Measurements from ENCODE around the gene HMG20A.
A peak's percentile ranks its signal among the peaks of the same experiment; 100 is the strongest.

Gene HMG20A

GRCh38 chr15:77503240-77503639 is 82.6 kb downstream of the HMG20A start:
- no peak for DNase-seq

GRCh38 chr15:77503764-77504163 is 83.1 kb downstream of the HMG20A start:
- DNase-seq = no peak

GRCh38 chr15:77504306-77504705 is 83.6 kb downstream of the HMG20A start:
- DNase-seq = no peak

GRCh38 chr15:77504871-77505270 is 84.2 kb downstream of the HMG20A start:
- no peak for DNase-seq

- DNase-seq = no peak
Measured at GRCh38 chr15:77505556-77505955, 84.9 kb downstream of the HMG20A start.

DNA sequence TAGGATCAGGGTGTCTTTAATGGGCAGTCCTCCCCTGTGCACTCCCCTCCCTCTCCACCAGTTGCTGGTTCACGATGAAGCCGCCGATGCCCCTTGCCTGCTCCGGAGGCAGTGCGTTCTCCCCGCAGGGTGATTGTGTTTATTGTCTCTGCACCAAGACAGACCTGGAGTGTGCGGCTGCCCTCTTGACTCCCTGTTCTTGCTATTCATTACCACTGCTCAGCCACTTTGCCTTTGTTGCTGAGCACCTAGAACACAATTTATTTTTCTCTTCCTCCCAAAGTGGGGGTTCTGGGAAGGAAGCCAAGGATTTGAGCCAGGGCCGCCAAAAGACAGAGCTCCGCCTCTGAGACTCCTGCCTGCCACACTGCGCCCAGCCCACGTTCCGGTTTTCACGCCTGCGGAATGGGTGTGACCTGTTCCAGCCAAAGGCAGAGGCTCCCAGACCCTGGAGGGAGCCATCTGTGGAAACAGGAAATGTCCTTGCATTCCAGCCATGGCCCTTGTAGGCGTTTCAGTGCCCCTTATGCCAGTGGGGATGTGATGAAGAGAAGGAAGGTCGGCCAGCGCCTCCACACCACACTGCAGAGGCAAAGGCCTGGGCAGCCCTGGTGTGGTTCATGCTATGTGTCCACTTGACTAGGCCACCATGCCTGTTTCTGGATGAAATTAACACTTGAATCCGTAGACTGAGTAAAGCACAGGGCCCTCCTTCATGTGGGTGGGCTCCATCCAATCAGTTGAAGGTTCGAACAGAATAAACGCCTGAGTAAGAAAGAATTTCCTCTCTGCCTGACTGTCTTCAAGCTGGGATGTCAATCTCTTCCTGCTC is 85.8 kb downstream of the HMG20A start:
- no peak for DNase-seq

DNA sequence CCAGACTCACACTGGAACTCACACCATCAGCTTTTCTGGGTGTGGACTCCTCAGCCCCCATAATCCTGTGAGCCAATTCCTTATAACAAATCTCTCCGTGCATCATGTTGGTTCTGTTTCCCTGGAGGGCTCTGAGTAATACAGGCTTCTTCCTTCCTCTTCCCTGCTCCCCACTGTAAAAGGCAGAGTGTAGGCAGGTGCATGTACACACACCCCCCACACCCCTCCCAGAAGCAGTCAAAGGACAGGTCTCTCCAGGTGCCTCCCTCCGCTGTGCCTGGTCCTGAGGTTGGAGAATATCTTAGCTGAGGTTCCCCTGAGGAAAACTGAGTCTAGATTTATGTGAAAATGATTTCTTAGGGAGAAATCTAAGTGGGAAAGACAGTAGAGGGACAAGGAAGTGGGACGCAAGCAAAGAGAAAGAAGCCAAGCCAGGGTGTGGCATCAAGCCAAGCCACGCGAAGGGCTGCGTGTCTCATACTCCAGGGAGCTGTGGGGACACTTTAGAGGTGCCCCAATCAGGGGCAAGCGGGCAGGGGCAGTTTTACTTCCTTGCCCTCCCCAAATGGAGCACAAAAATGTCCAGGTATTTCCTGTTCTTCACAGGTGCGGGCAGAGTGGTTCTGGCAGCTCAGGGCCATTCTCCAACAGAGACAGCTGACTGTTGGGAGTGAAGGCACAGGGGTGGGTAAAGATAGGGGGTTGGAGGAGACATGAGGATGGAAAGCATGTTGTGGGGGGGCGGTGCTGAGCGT is 86.6 kb downstream of the HMG20A start:
- no peak for DNase-seq

DNA sequence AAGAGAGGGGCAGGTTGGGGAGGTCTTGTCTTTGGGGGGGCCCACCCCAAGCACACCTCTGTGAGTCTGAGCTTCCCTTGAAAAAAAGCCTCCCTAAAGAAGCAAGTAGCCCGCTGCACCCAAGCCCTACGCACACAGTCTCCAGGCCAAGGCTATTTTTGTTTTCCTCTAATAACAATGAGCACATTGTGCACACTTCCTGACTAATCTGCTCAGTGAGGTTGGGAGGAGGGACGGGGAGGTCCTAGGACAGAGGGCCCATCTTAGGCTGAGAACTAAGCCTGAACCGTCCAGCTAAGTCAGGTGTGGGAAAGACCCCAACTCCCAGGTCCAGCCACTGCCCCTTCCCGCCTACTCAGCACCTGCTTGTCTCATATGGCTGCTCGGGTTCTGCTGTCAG is 87.2 kb downstream of the HMG20A start:
- peak in 1 of 2 experiments; percentile 11 for DNase-seq

GRCh38 chr15:77508541-77509243 is 88.0 kb downstream of the HMG20A start:
- no peak for DNase-seq

DNA sequence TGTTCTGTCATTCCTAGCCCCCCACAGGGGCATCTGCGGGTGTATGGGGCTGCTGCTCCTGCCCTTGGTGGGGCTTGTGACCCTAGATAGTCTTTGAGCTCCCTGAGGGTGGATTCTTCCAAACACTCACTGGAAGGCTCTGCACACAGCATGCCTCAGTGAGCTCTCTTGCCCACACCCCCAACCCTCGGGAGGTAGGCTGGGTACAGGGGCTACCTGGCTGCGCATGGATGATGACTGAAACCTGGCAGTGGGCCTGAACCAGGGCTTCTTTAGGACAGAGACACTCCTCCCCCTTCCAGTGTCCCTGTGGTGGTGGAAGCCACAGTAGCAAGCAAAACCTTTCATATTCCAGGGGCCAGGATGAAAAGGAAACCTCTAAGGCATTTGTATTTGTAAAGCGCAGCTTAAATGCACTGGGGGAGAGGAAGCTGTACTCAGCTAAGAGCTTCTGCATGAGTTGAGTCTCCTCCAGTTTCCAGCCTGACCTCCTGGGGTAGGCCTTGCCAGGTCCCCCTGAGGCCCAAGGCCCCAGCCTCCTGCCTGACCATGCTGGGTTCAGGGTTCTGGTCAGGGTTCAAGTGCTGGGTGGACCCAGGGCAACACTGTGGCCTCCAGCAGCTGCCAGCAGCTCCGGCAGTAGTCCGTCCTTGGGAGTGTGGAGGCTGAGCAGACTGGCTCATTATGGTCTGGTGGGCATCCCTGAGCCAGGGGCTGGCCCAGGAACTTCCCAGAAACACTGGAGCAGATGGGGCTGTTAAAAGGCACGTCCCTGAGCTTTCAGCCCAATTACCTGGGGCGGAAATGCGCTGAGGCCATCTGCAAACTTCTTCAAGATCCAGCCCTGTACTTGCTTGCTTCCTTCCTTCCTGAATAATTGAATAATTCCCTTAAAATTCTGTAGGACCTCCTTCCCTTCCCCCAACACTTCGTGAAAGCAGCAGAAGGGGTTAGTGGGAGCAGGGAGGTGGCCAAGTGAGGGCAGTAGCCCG is 89.7 kb downstream of the HMG20A start:
- DNase-seq = no peak

GRCh38 chr15:77511869-77512268 is 91.2 kb downstream of the HMG20A start:
- no peak for DNase-seq

GRCh38 chr15:77513226-77513625 is 92.5 kb downstream of the HMG20A start:
- DNase-seq = no peak

DNA sequence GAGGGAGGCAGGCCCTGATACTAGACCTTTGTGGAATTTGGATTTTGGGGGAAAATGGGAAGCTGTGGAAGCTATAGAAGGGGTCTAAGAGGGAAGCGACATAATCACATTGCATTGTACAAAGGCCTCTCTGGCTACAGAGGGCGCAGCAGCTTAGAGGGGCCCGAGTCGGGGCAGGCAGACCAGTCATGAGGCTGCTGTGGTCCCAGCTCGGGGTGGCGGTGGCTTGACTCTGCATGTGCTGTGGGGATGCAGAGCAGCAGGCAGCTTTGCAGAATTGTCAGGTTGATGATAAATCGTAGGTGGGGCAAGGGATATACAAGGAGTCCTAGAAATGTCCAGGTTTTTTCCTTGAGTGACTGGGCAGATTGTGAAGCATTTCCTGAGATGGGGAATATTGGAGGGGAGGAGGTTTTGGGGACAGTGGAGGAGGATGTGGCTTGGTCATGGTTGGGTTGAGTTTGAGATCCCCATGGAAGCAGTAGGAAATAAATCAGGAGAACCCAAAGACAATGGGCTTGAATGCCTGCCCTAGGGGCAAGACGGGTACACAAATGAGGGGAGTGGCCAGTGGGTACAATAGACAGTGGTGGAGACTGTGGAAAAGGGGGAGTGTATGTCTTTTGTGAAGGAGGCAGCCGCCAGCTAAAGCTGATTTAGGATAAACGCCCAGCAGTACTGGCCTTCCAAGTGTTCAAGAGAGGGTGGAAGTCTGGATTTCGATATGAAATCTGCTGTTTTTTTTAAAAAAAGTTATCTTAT is 94.1 kb downstream of the HMG20A start:
- DNase-seq = no peak

GRCh38 chr15:77515613-77516012 is 94.9 kb downstream of the HMG20A start:
- no peak for DNase-seq

- DNase-seq = no peak
Measured at GRCh38 chr15:77516076-77516475, 95.4 kb downstream of the HMG20A start.

DNA sequence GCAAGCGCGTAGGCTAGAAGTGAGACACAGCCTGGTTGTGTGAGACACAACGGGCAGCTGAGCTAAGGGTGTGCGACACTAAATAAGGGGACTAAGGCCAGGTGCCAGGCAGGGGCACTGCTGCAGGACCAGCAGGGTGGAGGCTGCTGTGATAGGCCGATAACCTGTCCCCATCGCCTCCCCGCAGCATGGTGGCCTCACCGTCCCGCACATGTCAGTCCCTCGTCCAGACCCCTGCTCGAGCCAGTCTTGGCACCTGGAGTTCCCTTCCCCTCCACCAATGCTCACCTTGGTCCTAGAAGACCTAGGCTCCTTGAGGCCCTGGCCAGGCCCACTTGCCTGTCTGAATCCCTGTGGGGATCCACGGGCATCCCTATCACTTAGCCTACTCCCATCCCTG is 96.1 kb downstream of the HMG20A start:
- DNase-seq = no peak

DNA sequence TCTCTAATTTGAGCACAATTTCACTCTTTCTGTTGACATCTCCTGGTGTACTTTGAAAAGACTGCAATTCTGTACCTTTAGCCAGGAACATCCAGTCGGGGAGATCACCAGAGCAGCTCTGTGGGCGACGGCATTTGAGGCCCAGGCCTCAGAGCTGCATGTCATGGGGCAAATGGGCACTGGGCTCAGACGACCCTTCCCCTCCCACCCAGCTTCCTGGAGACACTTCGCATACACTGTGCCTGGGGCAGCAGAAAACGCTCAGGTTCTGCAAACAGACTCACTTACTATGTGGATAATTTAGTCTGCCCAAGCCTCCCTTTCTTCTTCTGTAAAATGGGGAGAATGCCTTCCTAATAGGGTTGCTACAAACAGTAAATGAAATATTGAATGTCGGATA is 96.9 kb downstream of the HMG20A start:
- DNase-seq = no peak

- no peak for DNase-seq
Measured at GRCh38 chr15:77518458-77518857, 97.8 kb downstream of the HMG20A start.

DNA sequence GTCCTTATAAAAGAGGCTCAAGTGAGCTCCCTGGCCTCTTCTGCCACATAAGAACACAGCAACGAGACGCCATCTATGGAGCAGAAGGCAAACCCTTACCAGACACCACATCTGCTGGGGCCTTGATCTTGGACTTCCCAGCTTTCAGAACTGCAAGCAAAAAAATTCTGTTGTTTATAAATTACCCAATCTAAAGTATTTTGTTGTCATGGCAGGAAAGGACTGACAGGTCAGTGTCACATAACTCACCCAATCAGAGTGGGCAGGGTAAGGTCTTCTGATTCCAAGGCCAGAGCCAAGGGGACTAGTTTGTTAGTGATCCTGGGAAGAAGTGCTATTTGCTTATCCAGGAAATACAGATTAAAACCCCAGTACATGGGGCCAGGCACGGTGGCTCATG is 98.9 kb downstream of the HMG20A start:
- no peak for DNase-seq

DNA sequence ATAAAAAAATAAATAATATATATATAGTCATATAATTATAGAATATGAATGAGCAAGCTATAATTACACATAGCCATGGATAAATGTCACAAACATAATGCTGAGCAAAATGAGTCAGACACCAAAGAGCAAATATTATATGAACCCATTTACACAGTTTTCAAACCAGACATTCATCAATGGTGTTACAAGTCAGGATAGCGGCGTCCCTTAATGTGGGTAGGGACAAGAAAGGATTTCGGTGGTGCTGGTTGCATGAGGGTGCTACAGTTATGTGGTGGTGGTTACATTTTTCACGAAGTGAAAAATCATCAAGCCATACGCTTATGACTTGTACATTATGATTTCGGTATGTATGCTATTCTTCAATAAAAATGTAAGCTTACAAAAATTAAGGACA is 100.5 kb downstream of the HMG20A start:
- DNase-seq = no peak

DNA sequence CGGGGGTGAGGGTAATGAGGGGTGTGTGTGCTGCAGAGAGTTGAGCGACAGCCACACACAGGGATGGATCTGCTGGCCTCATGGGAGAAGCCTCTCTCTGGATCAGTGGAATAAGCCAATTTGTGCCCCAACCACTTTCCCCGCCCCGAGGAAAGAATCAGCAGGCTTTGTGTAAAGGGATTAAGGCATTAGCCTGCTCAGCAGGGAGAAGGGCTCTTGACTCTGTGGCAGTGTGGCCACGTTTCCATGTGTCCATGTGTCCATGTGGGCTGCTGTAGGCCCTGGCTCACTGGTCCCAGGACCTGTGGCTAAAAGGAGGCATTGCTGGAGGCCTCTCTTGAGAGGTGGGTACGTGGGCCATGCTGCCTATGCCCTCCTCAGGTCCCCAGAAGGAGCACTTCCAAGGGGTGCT is 104.7 kb downstream of the HMG20A start:
- DNase-seq = no peak

Data from SW 1271 (cell line).